ENCODE results near the gene TSHZ2.

TSHZ2 gene

GRCh38 chr20:53068241-53068640 is 96.1 kb downstream of the TSHZ2 start:
- DNase-seq, result no peak

- no peak for DNase-seq
Observed at GRCh38 chr20:53069132-53069531, 97.0 kb downstream of the TSHZ2 start.

- no peak for DNase-seq
Observed at GRCh38 chr20:53070224-53070623, 98.1 kb downstream of the TSHZ2 start.

- peak; percentile 10 for DNase-seq
Observed at GRCh38 chr20:53070706-53071392, 98.7 kb downstream of the TSHZ2 start.

GRCh38 chr20:53071833-53072232 is 99.7 kb downstream of the TSHZ2 start:
- DNase-seq, result no peak

DNA sequence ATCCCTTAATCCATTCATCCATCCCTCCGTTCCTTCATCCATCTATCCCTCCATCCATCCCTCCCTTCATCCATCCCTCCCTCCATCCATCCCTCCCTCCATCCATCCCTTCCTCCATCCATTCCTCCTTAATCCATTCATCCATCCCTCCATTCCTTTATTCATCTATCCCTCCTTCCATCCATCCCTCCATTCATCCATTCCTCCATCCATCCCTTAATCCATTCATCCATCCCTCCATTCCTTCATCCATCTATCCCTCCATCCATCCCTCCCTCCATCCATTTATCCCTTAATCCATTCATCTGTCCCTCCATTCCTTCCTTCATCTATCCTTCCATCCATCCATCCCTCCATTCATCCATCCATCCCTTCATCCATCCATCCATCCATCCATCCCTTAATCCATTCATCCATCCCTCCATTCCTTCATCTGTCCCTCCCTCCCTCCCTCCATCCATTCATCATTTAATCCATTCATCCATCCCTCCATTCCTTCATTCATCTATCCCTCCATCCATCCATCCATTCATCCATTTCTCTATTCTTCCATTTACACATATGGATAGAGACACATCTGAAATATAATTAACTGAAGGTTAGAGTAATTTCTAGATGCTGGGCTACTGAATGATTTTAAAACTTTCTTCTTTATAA is 100.9 kb downstream of the TSHZ2 start:
- DNase-seq, result no peak

- DNase-seq, result no peak
Observed at GRCh38 chr20:53073636-53074415, 101.7 kb downstream of the TSHZ2 start.

- no peak for DNase-seq
Observed at GRCh38 chr20:53074811-53075314, 102.7 kb downstream of the TSHZ2 start.

- no peak for DNase-seq
Observed at GRCh38 chr20:53076668-53077067, 104.5 kb downstream of the TSHZ2 start.

DNA sequence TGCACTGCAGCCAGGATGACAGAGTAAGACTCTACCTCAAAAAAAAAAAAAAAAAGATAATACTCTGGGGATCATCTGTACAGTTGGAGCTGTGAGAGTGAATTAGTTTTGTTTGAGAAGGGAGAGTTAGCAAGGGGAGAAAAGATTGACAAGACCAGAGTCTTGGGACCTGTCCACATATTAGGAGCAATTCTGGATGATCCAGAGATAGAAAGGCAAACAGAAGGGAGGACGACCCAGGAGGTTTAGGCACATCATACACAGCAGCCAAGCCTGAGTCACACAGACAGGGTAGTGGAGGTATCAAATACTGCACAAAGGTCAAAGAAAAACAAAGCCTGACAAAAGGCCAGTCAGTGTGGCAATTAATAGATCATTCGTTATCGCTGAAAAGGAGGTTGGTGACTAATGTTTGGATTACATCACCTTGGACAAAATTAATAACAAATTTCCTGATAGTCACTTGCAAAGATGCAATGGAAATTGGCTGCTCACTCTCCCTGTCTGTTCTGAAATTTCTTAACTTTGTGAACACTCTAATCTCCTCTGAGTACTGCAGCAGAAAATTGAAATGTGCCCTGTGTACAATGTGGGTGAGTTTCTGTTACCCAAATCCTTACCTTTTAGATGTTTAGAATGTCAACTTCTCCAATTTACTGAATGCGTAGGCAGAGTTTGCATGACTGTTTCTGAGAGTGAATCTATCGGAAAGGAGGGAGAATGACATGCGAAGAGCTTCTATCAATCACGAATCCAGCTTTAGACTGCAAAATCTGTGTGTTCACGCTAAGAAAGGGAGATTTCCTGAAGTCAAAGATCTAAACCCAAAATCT is 105.4 kb downstream of the TSHZ2 start:
- peak; percentile 12 for DNase-seq

- DNase-seq, result no peak
Observed at GRCh38 chr20:53078761-53079160, 106.6 kb downstream of the TSHZ2 start.

GRCh38 chr20:53079261-53079691 is 107.1 kb downstream of the TSHZ2 start:
- no peak for DNase-seq

- no peak for DNase-seq
Observed at GRCh38 chr20:53079828-53080686, 107.9 kb downstream of the TSHZ2 start.

DNA sequence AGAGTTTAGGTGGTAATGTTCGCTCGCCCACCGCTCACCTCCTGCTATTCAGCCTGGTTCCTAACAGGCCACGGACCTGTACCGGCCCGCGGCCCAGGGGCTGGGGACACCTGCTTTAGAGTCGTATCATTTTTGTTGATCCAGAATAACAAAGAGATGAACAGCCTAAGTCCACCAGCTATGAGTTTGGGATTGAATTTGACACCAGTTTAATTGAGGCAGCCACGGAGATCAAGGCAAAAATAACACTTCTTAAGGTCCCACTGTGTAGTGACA is 108.5 kb downstream of the TSHZ2 start:
- no peak for DNase-seq

DNA sequence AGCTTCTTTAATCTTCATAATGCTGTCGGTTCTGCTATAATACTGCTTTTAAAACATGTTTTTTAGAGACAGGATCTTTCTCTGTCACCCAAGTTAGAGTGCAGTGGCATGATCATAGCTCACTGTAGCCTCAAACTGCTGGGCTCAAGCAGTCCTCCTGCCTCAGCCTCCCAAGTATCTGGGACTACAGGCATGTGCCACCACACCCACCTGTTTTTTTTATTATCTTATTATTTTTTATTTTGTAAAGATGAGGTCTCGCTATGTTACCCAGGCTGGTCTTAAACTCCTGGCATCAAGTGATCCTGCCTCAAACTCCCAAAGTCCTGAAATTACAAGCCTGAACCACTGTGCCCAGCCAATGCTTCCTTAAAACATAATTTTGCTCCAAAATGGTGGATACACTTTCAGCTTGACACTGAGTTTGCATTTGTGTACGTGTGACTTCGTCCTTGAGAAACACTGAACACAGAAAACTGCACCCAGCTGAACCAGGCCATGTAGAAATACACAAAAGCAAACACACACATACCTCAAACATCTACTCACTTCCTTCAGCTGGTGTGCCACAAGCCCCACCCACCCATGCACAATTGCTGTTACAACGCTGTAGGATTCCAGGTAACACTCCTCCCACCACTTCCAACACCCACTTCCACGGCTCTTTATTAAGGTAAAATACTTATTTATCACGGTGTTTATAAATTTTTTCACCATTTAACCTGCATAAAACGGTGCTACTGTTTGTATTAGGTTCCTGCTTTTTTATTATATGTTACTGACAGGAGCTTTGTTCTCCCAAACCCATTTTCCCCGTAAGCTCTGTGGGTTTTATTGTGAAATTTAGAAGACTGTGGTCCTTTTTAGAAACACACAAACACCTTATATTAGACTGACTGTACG is 109.1 kb downstream of the TSHZ2 start:
- DNase-seq, result peak; percentile 33

- no peak for DNase-seq
Observed at GRCh38 chr20:53081916-53082863, 110.0 kb downstream of the TSHZ2 start.

DNA sequence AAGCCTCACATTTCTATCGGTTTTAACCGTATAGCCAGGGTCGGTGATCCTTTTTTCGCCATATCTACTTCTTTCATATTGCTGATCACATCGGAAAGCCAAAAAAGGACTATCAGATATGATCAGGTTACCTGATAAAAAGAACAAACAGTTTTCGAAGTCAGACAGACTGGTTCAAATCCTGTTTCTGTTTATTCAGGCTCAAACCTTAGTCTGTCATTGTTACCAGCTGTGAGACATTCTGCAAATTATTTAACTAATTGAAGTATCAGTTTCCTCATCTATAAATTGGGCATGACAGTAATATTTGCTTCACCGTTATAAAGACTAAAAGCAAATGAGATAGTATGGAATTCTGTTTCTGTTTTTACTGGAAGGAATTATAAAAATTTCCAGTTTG is 111.3 kb downstream of the TSHZ2 start:
- no peak for DNase-seq

DNA sequence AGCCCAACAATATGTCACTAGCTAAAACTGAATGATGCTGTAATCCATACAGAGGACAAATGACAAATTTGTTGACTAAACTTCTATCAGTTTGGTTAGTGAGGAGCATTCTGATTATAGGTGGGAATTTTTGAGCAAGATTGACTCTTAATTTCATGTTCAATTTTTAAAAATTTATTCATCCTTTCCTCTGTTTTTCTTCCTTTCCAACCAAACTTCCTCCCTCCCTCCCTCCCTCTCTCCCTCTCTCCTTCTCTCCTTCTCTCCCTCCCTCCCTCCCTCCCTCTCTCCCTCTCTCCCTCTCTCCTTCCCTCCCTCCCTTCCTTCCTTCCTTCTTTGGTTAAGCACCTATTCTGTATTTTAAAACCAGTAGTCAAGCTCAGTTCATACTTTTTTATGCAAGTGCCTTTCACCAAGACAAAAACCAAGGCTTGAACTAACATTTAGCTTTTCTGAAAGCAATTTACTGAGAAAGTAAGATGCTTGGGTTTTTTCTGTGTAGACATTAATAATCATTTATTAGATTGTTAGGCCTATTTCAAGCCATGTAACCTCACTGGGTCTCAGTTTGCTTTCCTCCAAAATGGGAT is 112.3 kb downstream of the TSHZ2 start:
- no peak for DNase-seq

DNA sequence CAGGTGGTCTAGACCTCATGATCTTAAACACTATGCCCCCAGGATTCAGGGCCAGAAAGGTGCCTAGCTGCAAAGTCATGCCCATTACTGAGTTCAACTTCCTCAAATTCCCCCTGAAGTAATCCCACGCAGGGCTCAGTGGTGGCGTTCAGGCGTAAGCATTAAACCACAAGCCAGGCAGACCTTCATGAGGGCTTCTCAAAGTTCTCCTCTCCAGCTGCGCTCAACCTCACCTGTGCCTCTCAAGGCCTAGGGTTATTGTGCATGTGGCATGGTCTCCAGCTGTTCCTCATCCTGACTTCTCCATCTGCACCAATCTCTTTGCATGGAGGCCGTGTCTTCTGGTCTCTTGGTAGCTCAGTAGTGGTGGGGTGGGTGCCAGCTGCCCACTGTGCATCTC is 113.6 kb downstream of the TSHZ2 start:
- no peak for DNase-seq

Measured in CD4-positive, alpha-beta T cell treated with Interleukin-17A for 4 hours (primary cell).